HEK293 (cell line): ENCODE measurements around the gene HP1BP3.

Experiments
- CTCF ChIA-PET: fragments of 350-600 bp; formaldehyde crosslinking; extraction: SDS; loops from one replicate; lab custom pipeline; 2021; ENCODE audit warnings: antibody characterized with exemption; lab: Yijun Ruan, JAX
- POLR2A ChIA-PET: fragments of 300-600 bp; formaldehyde crosslinking; extraction: SDS; loops from one replicate; lab custom pipeline; 2020; ENCODE audit warnings: antibody characterized with exemption, inconsistent platforms; lab: Yijun Ruan, JAX
- H3K27ac ChIP-seq: fragments of 200-500 bp; sonication (Bioruptor generic); 2 replicates; pipeline ENCODE4 v1.5.1; 2014; ENCODE audit warnings: low read depth, low read length, control low read depth, inconsistent platforms; ENCODE audit errors: extremely low read depth
- H3K36me3 ChIP-seq, 2 experiments: fragments of 200-500 bp in 1 of 2; sonication (Bioruptor generic) in 1 of 2; 1 replicate in 1 of 2; 2 replicates in 1 of 2; pipeline ENCODE4 v1.5.1; 2014 to 2017; ENCODE audit warnings: inconsistent platforms in 2 of 2, low read length in 2 of 2; ENCODE audit not compliant: control insufficient read depth in 2 of 2, insufficient read depth in 1 of 2
- H3K4me1 ChIP-seq: fragments of 200-500 bp; sonication (Bioruptor generic); 2 replicates; pipeline ENCODE4 v1.5.1; 2014; ENCODE audit warnings: mild to moderate bottlenecking, low read length, inconsistent platforms; ENCODE audit not compliant: control insufficient read depth, insufficient read depth
- H3K4me3 ChIP-seq: 2 replicates; pipeline ENCODE4 v1.5.1; 2011; ENCODE audit warnings: low read depth, mild to moderate bottlenecking, control low read depth, low read length, moderate library complexity
- H3K9me3 ChIP-seq: fragments of 200-500 bp; sonication (Bioruptor generic); 2 replicates; pipeline ENCODE4 v1.5.1; 2014; ENCODE audit warnings: low read depth, low read length, inconsistent platforms; ENCODE audit not compliant: control insufficient read depth, insufficient read depth
- EGR2 ChIP-seq: fragments of 450-650 bp; formaldehyde crosslinking; IDR thresholded peaks from 2 replicates; pipeline ENCODE4 v1.5.1; 2016; ENCODE audit warnings: low read depth, missing biosample characterization, missing genetic modification characterization
- ZBTB20 ChIP-seq: fragments of 450-650 bp; formaldehyde crosslinking; IDR thresholded peaks from 2 replicates; pipeline ENCODE4 v1.5.1; 2016; ENCODE audit warnings: missing biosample characterization, missing genetic modification characterization
- ZEB2 ChIP-seq: fragments of 450-650 bp; formaldehyde crosslinking; IDR thresholded peaks from 2 replicates; pipeline ENCODE4 v1.5.1; 2016; ENCODE audit warnings: missing biosample characterization, missing genetic modification characterization
- ZFHX2 ChIP-seq: fragments of 450-650 bp; formaldehyde crosslinking; conservative IDR thresholded peaks from 2 replicates; pipeline ENCODE4 v1.5.1; 2016; ENCODE audit warnings: missing biosample characterization, missing genetic modification characterization
- ZNF174 ChIP-seq: fragments of 450-650 bp; formaldehyde crosslinking; IDR thresholded peaks from 2 replicates; pipeline ENCODE4 v1.5.0; 2017; ENCODE audit warnings: missing biosample characterization, mild to moderate bottlenecking, missing genetic modification characterization
- ZNF23 ChIP-seq: fragments of 450-650 bp; formaldehyde crosslinking; IDR thresholded peaks from 2 replicates; pipeline ENCODE4 v1.5.1; 2016; ENCODE audit warnings: missing biosample characterization, missing genetic modification characterization, borderline replicate concordance
- ZNF302 ChIP-seq: fragments of 450-650 bp; formaldehyde crosslinking; IDR thresholded peaks from 2 replicates; pipeline ENCODE4 v1.5.1; 2016; ENCODE audit warnings: missing biosample characterization, missing genetic modification characterization, low read depth
- ZNF433 ChIP-seq: fragments of 450-650 bp; formaldehyde crosslinking; IDR thresholded peaks from 2 replicates; pipeline ENCODE4 v1.5.1; 2016; ENCODE audit warnings: missing biosample characterization, missing genetic modification characterization, low read depth
- ZNF560 ChIP-seq: fragments of 450-650 bp; formaldehyde crosslinking; IDR thresholded peaks from 2 replicates; pipeline ENCODE4 v1.5.1; 2017; ENCODE audit warnings: missing biosample characterization, missing genetic modification characterization, borderline replicate concordance
- ZNF658 ChIP-seq: fragments of 450-650 bp; formaldehyde crosslinking; IDR thresholded peaks from 2 replicates; pipeline ENCODE4; 2016; ENCODE audit warnings: missing biosample characterization, missing genetic modification characterization
- TF ChIP-seq, protein P1 (sequence below): fragments of 450-650 bp; formaldehyde crosslinking; IDR thresholded peaks from 2 replicates; pipeline ENCODE4 v1.5.1; 2017; ENCODE audit warnings: missing biosample characterization, missing genetic modification characterization
- TF ChIP-seq, protein P2 (sequence below): fragments of 450-650 bp; formaldehyde crosslinking; conservative IDR thresholded peaks from 2 replicates; pipeline ENCODE4 v1.5.1; 2016; ENCODE audit warnings: low read depth, missing biosample characterization, missing genetic modification characterization
- TF ChIP-seq, protein P3 (sequence below): fragments of 450-650 bp; formaldehyde crosslinking; IDR thresholded peaks from 2 replicates; pipeline ENCODE4 v1.5.1; 2016; ENCODE audit warnings: missing biosample characterization, missing genetic modification characterization, borderline replicate concordance

The HP1BP3 gene

DNA sequence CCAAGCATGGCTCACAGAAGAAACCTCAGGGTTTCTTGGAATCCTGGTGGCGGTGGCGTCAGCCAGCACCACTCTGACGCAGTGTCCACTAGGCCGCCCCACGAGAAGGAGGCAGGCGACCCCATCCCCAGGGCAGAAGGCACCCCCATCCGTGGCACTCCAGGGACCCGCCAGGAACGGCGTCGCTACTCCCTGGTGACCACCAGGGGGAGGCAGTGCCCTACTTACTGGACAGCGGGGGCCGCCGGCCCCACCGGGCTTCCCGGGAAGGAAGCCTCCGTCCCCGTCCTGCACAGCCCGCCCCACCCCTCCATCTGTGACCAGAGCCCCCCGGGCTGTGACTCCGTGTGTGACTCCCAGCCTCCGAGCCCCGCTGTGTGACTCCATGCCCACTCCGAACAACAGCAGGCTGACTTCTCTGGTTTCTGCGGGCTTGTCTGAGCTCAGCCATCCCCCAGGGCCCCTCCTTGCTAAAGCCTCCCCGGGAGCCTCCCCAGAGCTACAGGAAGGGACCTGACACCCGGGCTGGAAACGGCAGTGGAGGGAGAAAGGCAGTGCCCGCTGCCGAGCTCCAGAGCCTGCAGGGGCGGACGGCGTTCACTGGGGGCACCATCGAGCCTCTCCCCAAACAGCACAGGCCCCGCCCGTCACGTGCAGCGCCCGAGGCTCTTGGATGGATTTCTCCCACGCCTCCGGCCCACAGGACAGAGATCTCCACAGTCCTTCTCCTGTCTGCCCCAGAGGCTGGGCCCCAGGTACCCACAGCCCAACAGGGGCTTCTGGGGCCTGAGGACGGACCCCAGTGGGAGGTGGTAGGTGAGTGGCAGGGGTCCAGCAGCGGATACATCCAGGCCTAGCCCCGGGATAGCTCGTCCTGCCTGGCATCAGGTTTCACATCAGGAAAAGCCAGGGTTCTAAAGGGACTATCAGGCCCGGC lies 90.4 kb downstream of the HP1BP3 start (continued):
- TF ChIP-seq, protein P1, sequence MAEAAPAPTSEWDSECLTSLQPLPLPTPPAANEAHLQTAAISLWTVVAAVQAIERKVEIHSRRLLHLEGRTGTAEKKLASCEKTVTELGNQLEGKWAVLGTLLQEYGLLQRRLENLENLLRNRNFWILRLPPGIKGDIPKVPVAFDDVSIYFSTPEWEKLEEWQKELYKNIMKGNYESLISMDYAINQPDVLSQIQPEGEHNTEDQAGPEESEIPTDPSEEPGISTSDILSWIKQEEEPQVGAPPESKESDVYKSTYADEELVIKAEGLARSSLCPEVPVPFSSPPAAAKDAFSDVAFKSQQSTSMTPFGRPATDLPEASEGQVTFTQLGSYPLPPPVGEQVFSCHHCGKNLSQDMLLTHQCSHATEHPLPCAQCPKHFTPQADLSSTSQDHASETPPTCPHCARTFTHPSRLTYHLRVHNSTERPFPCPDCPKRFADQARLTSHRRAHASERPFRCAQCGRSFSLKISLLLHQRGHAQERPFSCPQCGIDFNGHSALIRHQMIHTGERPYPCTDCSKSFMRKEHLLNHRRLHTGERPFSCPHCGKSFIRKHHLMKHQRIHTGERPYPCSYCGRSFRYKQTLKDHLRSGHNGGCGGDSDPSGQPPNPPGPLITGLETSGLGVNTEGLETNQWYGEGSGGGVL (tag by site-specific recombination), result peak; percentile 62
- TF ChIP-seq ZBTB20 (tag by site-specific recombination), result peak; percentile 86
- TF ChIP-seq ZNF658 (tag by site-specific recombination), result no peak
- no peak for TF ChIP-seq ZNF23 (tag by site-specific recombination)
- TF ChIP-seq, protein P2, sequence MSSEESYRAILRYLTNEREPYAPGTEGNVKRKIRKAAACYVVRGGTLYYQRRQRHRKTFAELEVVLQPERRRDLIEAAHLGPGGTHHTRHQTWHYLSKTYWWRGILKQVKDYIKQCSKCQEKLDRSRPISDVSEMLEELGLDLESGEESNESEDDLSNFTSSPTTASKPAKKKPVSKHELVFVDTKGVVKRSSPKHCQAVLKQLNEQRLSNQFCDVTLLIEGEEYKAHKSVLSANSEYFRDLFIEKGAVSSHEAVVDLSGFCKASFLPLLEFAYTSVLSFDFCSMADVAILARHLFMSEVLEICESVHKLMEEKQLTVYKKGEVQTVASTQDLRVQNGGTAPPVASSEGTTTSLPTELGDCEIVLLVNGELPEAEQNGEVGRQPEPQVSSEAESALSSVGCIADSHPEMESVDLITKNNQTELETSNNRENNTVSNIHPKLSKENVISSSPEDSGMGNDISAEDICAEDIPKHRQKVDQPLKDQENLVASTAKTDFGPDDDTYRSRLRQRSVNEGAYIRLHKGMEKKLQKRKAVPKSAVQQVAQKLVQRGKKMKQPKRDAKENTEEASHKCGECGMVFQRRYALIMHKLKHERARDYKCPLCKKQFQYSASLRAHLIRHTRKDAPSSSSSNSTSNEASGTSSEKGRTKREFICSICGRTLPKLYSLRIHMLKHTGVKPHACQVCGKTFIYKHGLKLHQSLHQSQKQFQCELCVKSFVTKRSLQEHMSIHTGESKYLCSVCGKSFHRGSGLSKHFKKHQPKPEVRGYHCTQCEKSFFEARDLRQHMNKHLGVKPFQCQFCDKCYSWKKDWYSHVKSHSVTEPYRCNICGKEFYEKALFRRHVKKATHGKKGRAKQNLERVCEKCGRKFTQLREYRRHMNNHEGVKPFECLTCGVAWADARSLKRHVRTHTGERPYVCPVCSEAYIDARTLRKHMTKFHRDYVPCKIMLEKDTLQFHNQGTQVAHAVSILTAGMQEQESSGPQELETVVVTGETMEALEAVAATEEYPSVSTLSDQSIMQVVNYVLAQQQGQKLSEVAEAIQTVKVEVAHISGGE, result peak; percentile 73
- TF ChIP-seq, protein P3, sequence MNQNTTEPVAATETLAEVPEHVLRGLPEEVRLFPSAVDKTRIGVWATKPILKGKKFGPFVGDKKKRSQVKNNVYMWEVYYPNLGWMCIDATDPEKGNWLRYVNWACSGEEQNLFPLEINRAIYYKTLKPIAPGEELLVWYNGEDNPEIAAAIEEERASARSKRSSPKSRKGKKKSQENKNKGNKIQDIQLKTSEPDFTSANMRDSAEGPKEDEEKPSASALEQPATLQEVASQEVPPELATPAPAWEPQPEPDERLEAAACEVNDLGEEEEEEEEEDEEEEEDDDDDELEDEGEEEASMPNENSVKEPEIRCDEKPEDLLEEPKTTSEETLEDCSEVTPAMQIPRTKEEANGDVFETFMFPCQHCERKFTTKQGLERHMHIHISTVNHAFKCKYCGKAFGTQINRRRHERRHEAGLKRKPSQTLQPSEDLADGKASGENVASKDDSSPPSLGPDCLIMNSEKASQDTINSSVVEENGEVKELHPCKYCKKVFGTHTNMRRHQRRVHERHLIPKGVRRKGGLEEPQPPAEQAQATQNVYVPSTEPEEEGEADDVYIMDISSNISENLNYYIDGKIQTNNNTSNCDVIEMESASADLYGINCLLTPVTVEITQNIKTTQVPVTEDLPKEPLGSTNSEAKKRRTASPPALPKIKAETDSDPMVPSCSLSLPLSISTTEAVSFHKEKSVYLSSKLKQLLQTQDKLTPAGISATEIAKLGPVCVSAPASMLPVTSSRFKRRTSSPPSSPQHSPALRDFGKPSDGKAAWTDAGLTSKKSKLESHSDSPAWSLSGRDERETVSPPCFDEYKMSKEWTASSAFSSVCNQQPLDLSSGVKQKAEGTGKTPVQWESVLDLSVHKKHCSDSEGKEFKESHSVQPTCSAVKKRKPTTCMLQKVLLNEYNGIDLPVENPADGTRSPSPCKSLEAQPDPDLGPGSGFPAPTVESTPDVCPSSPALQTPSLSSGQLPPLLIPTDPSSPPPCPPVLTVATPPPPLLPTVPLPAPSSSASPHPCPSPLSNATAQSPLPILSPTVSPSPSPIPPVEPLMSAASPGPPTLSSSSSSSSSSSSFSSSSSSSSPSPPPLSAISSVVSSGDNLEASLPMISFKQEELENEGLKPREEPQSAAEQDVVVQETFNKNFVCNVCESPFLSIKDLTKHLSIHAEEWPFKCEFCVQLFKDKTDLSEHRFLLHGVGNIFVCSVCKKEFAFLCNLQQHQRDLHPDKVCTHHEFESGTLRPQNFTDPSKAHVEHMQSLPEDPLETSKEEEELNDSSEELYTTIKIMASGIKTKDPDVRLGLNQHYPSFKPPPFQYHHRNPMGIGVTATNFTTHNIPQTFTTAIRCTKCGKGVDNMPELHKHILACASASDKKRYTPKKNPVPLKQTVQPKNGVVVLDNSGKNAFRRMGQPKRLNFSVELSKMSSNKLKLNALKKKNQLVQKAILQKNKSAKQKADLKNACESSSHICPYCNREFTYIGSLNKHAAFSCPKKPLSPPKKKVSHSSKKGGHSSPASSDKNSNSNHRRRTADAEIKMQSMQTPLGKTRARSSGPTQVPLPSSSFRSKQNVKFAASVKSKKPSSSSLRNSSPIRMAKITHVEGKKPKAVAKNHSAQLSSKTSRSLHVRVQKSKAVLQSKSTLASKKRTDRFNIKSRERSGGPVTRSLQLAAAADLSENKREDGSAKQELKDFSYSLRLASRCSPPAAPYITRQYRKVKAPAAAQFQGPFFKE, result no peak
- TF ChIP-seq ZNF302 (tag by site-specific recombination), result no peak
- peak; percentile 69; the same call in 1 of the 2 replicates for TF ChIP-seq ZEB2
- peak; percentile 87 for TF ChIP-seq EGR2
- TF ChIP-seq ZNF560, result no peak
- TF ChIP-seq ZNF433 (tag by site-specific recombination), result no peak

DNA sequence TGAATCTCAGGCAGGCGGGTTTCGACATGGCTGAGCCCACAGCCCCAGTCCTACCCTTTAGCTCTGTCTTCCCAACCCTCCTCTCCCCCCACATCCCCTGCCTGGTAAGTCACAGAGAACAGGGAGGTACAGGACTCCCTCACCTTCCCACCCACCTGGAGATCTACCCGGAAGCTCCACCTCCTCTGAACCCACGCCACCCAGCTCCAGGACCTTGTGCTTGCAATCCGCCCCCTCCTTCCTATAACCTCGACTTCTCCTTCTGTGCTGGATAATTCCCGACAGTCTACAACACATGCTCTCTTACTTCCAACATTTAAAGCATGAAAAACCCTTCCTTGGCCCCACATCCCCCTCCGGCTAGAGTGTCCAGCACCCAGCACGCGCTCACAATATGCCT lies 91.6 kb downstream of the HP1BP3 start:
- no peaks in the 10 kb centered on the region for H3K9me3 ChIP-seq
- H3K4me3 ChIP-seq, result no peak overlapping the region
- TF ChIP-seq ZNF174 (no peak), ZFHX2 (tag by site-specific recombination) (peak; percentile 67), EGR2 (peak; percentile 88)
- TF ChIP-seq, all 188 proteins: peak for 2
- no peaks in the 10 kb centered on the region; a peak in 1 of 3 replicates for H3K36me3 ChIP-seq
- ChIA-PET POLR2A (no interaction called here), CTCF (interaction anchor here (0.6 to 4.9 kb wide), 8 partner anchors 10 to 559 kb away, joined by 3 to 63 read pairs (median 4); partner anchors contain the start of gene SH2D5)
- H3K4me1 ChIP-seq, result no peaks in the 10 kb centered on the region
- H3K27ac ChIP-seq, result no peak overlapping the region
